Measurements from ENCODE around the gene GPR55. TPM values are rescaled to one million over a fixed set of nuclear protein-coding genes. Genes with fewer than 3 reads are reported as not detected.

GPR55 gene
- total RNA-seq, 2 experiments from 2014 or later = 18.8 to 21.5 TPM

- H3K9me3 Mint-ChIP-seq = no peaks in the 10 kb centered on the region
- POLR2A ChIA-PET = no interaction called here
- H3K27me3 Mint-ChIP-seq = peaks cover 1% of the 10 kb centered on the region
- H3K4me3 Mint-ChIP-seq = no peak overlapping the region
- H3K36me3 Mint-ChIP-seq = peaks cover 8% of the 10 kb centered on the region
- peaks cover 41% of the 10 kb centered on the region for H3K4me1 Mint-ChIP-seq
- DNase-seq (no peak), ATAC-seq (ENCODE audit: low read depth) (no peak)
- H3K27ac Mint-ChIP-seq = no peak overlapping the region
Measured at GRCh38 chr2:230870544-230871360, 54.3 kb downstream of the GPR55 start.

GRCh38 chr2:230869914-230870543 is 55.0 kb downstream of the GPR55 start:
- POLR2A ChIA-PET = no interaction called here
- peaks cover 4% of the 10 kb centered on the region for H3K36me3 Mint-ChIP-seq
- peaks cover 39% of the 10 kb centered on the region for H3K4me1 Mint-ChIP-seq
- H3K9me3 Mint-ChIP-seq = no peaks in the 10 kb centered on the region
- peaks cover 1% of the 10 kb centered on the region for H3K27me3 Mint-ChIP-seq
- H3K4me3 Mint-ChIP-seq = no peak overlapping the region
- DNase-seq = no peak
- no peak overlapping the region for H3K27ac Mint-ChIP-seq
- ATAC-seq (ENCODE audit: low read depth) = no peak

- H3K27me3 Mint-ChIP-seq = peaks cover 4% of the 10 kb centered on the region
Measured at GRCh38 chr2:230868947-230869913, 55.8 kb downstream of the GPR55 start.

GRCh38 chr2:230868161-230868946 is 56.7 kb downstream of the GPR55 start:
- peaks cover 1% of the 10 kb centered on the region for H3K36me3 Mint-ChIP-seq
- POLR2A ChIA-PET = interaction anchor here (0.7 kb wide), 1 partner anchor 91 kb away, joined by 3 read pairs; no protein-coding TSS in a partner anchor
- no peaks in the 10 kb centered on the region for H3K9me3 Mint-ChIP-seq
- no peak for DNase-seq
- no peak overlapping the region for H3K4me3 Mint-ChIP-seq
- peaks cover 4% of the 10 kb centered on the region for H3K27me3 Mint-ChIP-seq
- peaks cover 41% of the 10 kb centered on the region for H3K4me1 Mint-ChIP-seq
- no peak for ATAC-seq (ENCODE audit: low read depth)
- no peak overlapping the region for H3K27ac Mint-ChIP-seq

More at GRCh38 chr2:230868947-230869913, 55.8 kb downstream of the GPR55 start:
- DNase-seq (no peak), ATAC-seq (ENCODE audit: low read depth) (no peak)
- peaks cover 38% of the 10 kb centered on the region for H3K4me1 Mint-ChIP-seq
- POLR2A ChIA-PET = no interaction called here
- H3K36me3 Mint-ChIP-seq = peaks cover 1% of the 10 kb centered on the region
- no peaks in the 10 kb centered on the region for H3K9me3 Mint-ChIP-seq
- H3K4me3 Mint-ChIP-seq = no peak overlapping the region
- H3K27ac Mint-ChIP-seq = no peak overlapping the region

GRCh38 chr2:230866756-230867523 is 58.1 kb downstream of the GPR55 start:
- Mint-ChIP-seq H3K27me3 (peaks cover 4% of the 10 kb centered on the region), H3K27ac (peak overlapping the region; percentile 84)

GRCh38 chr2:230865766-230866755 is 59.0 kb downstream of the GPR55 start:
- POLR2A ChIA-PET = interaction anchor here (0.6 to 3.9 kb wide), 8 partner anchors 11 to 204 kb away, joined by 3 to 53 read pairs (median 4); partner anchors contain the start of gene GPR55
- H3K27ac Mint-ChIP-seq = peak overlapping the region; percentile 84
- ATAC-seq (ENCODE audit: low read depth) (no peak), DNase-seq (peak; percentile 66)
- H3K36me3 Mint-ChIP-seq = peaks cover 1% of the 10 kb centered on the region
- H3K9me3 Mint-ChIP-seq = no peaks in the 10 kb centered on the region
- peaks cover 42% of the 10 kb centered on the region for H3K4me1 Mint-ChIP-seq
- peak overlapping the region; percentile 89 for H3K4me3 Mint-ChIP-seq
- H3K27me3 Mint-ChIP-seq = peaks cover 6% of the 10 kb centered on the region

More at GRCh38 chr2:230866756-230867523, 58.1 kb downstream of the GPR55 start:
- DNase-seq = no peak
- Mint-ChIP-seq H3K36me3 (peaks cover 1% of the 10 kb centered on the region), H3K4me1 (peaks cover 35% of the 10 kb centered on the region), H3K4me3 (peak overlapping the region; percentile 89), H3K9me3 (no peaks in the 10 kb centered on the region)
- peak; percentile 11 for ATAC-seq (ENCODE audit: low read depth)
- POLR2A ChIA-PET = interaction anchor here (0.6 to 3.9 kb wide), 2 partner anchors 10 to 12 kb away, joined by 3 to 53 read pairs; no protein-coding TSS in a partner anchor

GRCh38 chr2:230865307-230865765 is 59.7 kb downstream of the GPR55 start:
- H3K36me3 Mint-ChIP-seq = peaks cover 1% of the 10 kb centered on the region
- DNase-seq = no peak
- H3K4me1 Mint-ChIP-seq = peaks cover 46% of the 10 kb centered on the region
- no peak for ATAC-seq (ENCODE audit: low read depth)
- H3K27me3 Mint-ChIP-seq = peaks cover 6% of the 10 kb centered on the region
- peak overlapping the region; percentile 84 for H3K27ac Mint-ChIP-seq
- H3K4me3 Mint-ChIP-seq = peak overlapping the region; percentile 89
- H3K9me3 Mint-ChIP-seq = no peaks in the 10 kb centered on the region
- POLR2A ChIA-PET = interaction anchor here (0.6 to 3.9 kb wide), 7 partner anchors 12 to 164 kb away, joined by 3 to 53 read pairs (median 4); partner anchors contain the start of gene GPR55

- DNase-seq = peak; percentile 86
- peak; percentile 80 for ATAC-seq (ENCODE audit: low read depth)
- Mint-ChIP-seq H3K9me3 (no peaks in the 10 kb centered on the region), H3K4me1 (peaks cover 44% of the 10 kb centered on the region), H3K36me3 (no peaks in the 10 kb centered on the region), H3K4me3 (peak within 1 kb of the TSS; percentile 90), H3K27me3 (peaks cover 6% of the 10 kb centered on the region), H3K27ac (peak within 1 kb of the TSS; percentile 84)
- POLR2A ChIA-PET = interaction anchor here (0.6 to 3.9 kb wide), 6 partner anchors 12 to 120 kb away, joined by 3 to 53 read pairs (median 4); partner anchors contain the start of gene GPR55
Measured at GRCh38 chr2:230864605-230865306, 60.3 kb downstream of the GPR55 start, which contains the start of gene ITM2C. ITM2C (plus strand) TSS chr2:230864942; CDS start chr2:230865026, 84 bp downstream.

- H3K27me3 Mint-ChIP-seq = peaks cover 9% of the 10 kb centered on the region
Measured at GRCh38 chr2:230864122-230864604, 60.9 kb downstream of the GPR55 start.

More at GRCh38 chr2:230864122-230864604, 60.9 kb downstream of the GPR55 start:
- POLR2A ChIA-PET = interaction anchor here (0.6 to 3.9 kb wide), 5 partner anchors 13 to 120 kb away, joined by 3 to 53 read pairs (median 3); partner anchors contain the start of gene GPR55
- Mint-ChIP-seq H3K27ac (peak overlapping the region; percentile 78), H3K4me3 (peak overlapping the region; percentile 90), H3K9me3 (no peaks in the 10 kb centered on the region), H3K36me3 (no peaks in the 10 kb centered on the region), H3K4me1 (peaks cover 44% of the 10 kb centered on the region)
- ATAC-seq (ENCODE audit: low read depth) = no peak
- no peak for DNase-seq

Data from activated naive CD8-positive, alpha-beta T cell treated with anti-CD3 and anti-CD28 coated beads, Interleukin-2, amount 10 ng/mL, durations not matched to agents 7 days and 5 days (primary cell).